Mesothelial cell of epicardium (in vitro differentiated cells): ENCODE results near the gene AGER. TPM values are rescaled to one million over a fixed set of nuclear protein-coding genes. Genes with fewer than 3 reads are reported as not detected.
"Not testable (repeated sequence)": the region's sequence is repeated elsewhere in the genome, so short reads cannot be mapped to it uniquely, and the experiment has no call there.

Experiments used
- DNase-seq, 2 experiments: peaks; one replicate each; pipeline ENCODE4 v3.0.0; 2021; ENCODE audit warnings: low spot score in 2 of 2; ENCODE audit not compliant: unreplicated experiment in 2 of 2
- H3K27ac Mint-ChIP-seq: 2 replicates; pipeline ENCODE4 v1.8.0; 2021; ENCODE audit warnings: mixed read lengths
- H3K27me3 Mint-ChIP-seq: 2 replicates; pipeline ENCODE4 v1.8.0; 2021; ENCODE audit warnings: low read depth, mixed read lengths
- H3K36me3 Mint-ChIP-seq: 2 replicates; pipeline ENCODE4 v1.8.0; 2021; ENCODE audit warnings: mixed read lengths
- H3K4me1 Mint-ChIP-seq: 2 replicates; pipeline ENCODE4 v1.8.0; 2021; ENCODE audit warnings: mixed read lengths
- H3K4me3 Mint-ChIP-seq: 2 replicates; pipeline ENCODE4 v1.8.0; 2021; ENCODE audit warnings: mild to moderate bottlenecking, moderate library complexity, mixed read lengths
- H3K9me3 Mint-ChIP-seq: 2 replicates; pipeline ENCODE4 v1.8.0; 2021; ENCODE audit warnings: mixed read lengths
- CTCF ChIP-seq: fragments of 200-600 bp; sonication (generic); IDR thresholded peaks from one replicate; pipeline ENCODE4 v1.5.0; 2021; ENCODE audit warnings: antibody characterized with exemption; ENCODE audit not compliant: unreplicated experiment
- total RNA-seq: library from RNA; stranded (reverse); gene quantifications from 3 replicates; pipeline ENCODE4 v1.2.1, GENCODE V29; 2021

AGER gene
- total RNA-seq, 1 donor from 2014 or later, result 28.1 TPM

- TF ChIP-seq CTCF, result no peak
- Mint-ChIP-seq H3K27me3 (no peaks in the 10 kb centered on the region), H3K4me1 (peaks cover 76% of the 10 kb centered on the region), H3K4me3 (peak within 1 kb of the TSS; percentile 86), H3K9me3 (no peaks in the 10 kb centered on the region), H3K27ac (peak within 1 kb of the TSS; percentile 98), H3K36me3 (peaks cover 17% of the 10 kb centered on the region)
- peak; percentile 76 to 82 for DNase-seq
These were observed 6.2 kb upstream of the AGER start, which contains the start of gene PBX2 for GRCh38 chr6:32190054-32190851. PBX2 (minus strand) TSS chr6:32190202; CDS start chr6:32189915, 287 bp downstream.

- Mint-ChIP-seq H3K4me1 (peaks cover 71% of the 10 kb centered on the region), H3K27me3 (no peaks in the 10 kb centered on the region), H3K27ac (peak overlapping the region; percentile 97), H3K9me3 (no peaks in the 10 kb centered on the region), H3K36me3 (peaks cover 17% of the 10 kb centered on the region), H3K4me3 (peak overlapping the region; percentile 86)
- no peak for DNase-seq
- TF ChIP-seq CTCF, result no peak
These were observed 5.6 kb upstream of the AGER start for GRCh38 chr6:32189742-32190053.

- TF ChIP-seq CTCF, result no peak
- no peak for DNase-seq
- peaks cover 70% of the 10 kb centered on the region for H3K4me1 Mint-ChIP-seq
- no peaks in the 10 kb centered on the region for H3K9me3 Mint-ChIP-seq
- peaks cover 17% of the 10 kb centered on the region for H3K36me3 Mint-ChIP-seq
- H3K27me3 Mint-ChIP-seq, result no peaks in the 10 kb centered on the region
- peak overlapping the region; percentile 86 for H3K4me3 Mint-ChIP-seq
- H3K27ac Mint-ChIP-seq, result peak overlapping the region; percentile 97
These were observed 5.2 kb upstream of the AGER start for GRCh38 chr6:32189069-32189741.

- Mint-ChIP-seq H3K27me3 (no peaks in the 10 kb centered on the region), H3K36me3 (peaks cover 17% of the 10 kb centered on the region), H3K27ac (peak overlapping the region; percentile 97), H3K4me3 (peak overlapping the region; percentile 86), H3K4me1 (peaks cover 69% of the 10 kb centered on the region), H3K9me3 (no peaks in the 10 kb centered on the region)
- no peak for TF ChIP-seq CTCF
- DNase-seq, result no peak
These were observed 4.5 kb upstream of the AGER start for GRCh38 chr6:32188381-32189068.

- H3K9me3 Mint-ChIP-seq, H3K27me3 Mint-ChIP-seq, DNase-seq: not testable (repeated sequence)
- Mint-ChIP-seq H3K4me3 (peak overlapping the region; percentile 86), H3K4me1 (peaks cover 66% of the 10 kb centered on the region), H3K27ac (peak overlapping the region; percentile 97), H3K36me3 (peaks cover 17% of the 10 kb centered on the region)
These were observed 3.8 kb upstream of the AGER start for GRCh38 chr6:32187725-32188380.
